Ascending aorta (tissue), 2 donors: ENCODE measurements around the gene SPARCL1. TPM values are rescaled to one million over a fixed set of nuclear protein-coding genes. Genes with fewer than 3 reads are reported as not detected.
"Not testable (repeated sequence)": the region's sequence is repeated elsewhere in the genome, so short reads cannot be mapped to it uniquely, and the experiment has no call there.

Experiments used
- DNase-seq, 2 donors: peaks; one replicate each; pipeline ENCODE4 v3.0.0-alpha.2; 2019; ENCODE audit warnings: low spot score in 2 of 2
- H3K27ac ChIP-seq, 2 donors: fragments of 200-600 bp; sonication (generic); one replicate each; pipeline ENCODE4 v1.5.1; 2016 to 2017; ENCODE audit warnings: mild to moderate bottlenecking in 1 of 2
- H3K27me3 ChIP-seq: fragments of 200-600 bp; sonication (generic); one replicate; pipeline ENCODE4 v1.5.1; 2017
- H3K36me3 ChIP-seq, 2 donors: fragments of 200-600 bp; sonication (generic); one replicate each; pipeline ENCODE4 v1.5.1; 2016
- H3K4me1 ChIP-seq, 2 donors: fragments of 200-600 bp; sonication (generic); one replicate each; pipeline ENCODE4 v1.5.1; 2016 to 2017; ENCODE audit warnings: mild to moderate bottlenecking in 1 of 2
- H3K4me3 ChIP-seq, 2 donors: fragments of 200-600 bp; sonication (generic); one replicate each; pipeline ENCODE4 v1.5.1; 2016 to 2017; ENCODE audit warnings: mild to moderate bottlenecking in 1 of 2
- H3K9me3 ChIP-seq, 2 donors: fragments of 200-600 bp; sonication (generic); one replicate each; pipeline ENCODE4 v1.5.1; 2016
- intact Hi-C: fragments of 100-400 bp; cut with DNase I; formaldehyde crosslinking; loops from one replicate; pipeline ENCODE4 v1.15.1; 2023
- total RNA-seq: library from RNA; depleted of rRNA; stranded (reverse); fragments of >200 nt; gene quantifications from one replicate; pipeline ENCODE4 v1.1.0, GENCODE V29; 2016
- TF ChIP-seq, protein P1 (sequence below), 3 experiments: fragments of 200-600 bp in 2 of 3; fragments of 450-650 bp in 1 of 3; sonication (generic) in 2 of 3; IDR thresholded peaks; one replicate each; pipeline ENCODE4 v1.5.1; 2016 to 2019; ENCODE audit warnings: antibody characterized with exemption in 3 of 3, mild to moderate bottlenecking in 1 of 3, moderate library complexity in 1 of 3

SPARCL1 gene
- total RNA-seq, 1 donor from 2014 or later: 830 TPM

DNA sequence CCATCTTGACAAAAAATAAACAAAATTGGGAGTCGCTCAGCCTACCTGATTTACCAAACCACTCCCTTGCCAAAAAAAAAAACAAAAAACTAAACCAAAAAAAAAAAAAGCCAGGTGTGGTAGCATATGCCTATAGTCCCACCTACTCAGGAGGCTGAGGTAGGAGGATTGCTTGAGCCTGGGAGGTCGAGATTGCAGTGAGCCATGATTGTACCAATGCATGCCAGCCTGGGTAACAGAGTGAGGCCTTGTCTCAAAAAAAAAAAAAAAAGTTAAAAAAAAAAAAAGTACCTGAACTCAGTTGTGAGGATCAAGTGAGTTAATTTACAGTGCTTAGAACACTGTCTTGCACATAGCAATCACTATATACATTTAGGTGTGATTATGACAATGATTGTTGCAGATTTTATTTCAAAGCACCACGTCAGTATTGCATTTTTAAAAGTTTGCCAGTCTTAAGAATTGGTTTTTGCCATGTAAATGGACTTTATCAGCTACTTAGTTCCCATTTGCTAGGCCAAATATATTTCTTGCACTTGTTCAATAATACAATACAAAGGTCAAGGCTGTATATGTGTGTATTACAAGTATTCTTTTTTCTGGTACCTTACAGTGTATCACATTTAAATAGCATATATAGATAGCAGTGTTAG, 102.2 kb downstream of the SPARCL1 start:
- TF ChIP-seq, protein P1, sequence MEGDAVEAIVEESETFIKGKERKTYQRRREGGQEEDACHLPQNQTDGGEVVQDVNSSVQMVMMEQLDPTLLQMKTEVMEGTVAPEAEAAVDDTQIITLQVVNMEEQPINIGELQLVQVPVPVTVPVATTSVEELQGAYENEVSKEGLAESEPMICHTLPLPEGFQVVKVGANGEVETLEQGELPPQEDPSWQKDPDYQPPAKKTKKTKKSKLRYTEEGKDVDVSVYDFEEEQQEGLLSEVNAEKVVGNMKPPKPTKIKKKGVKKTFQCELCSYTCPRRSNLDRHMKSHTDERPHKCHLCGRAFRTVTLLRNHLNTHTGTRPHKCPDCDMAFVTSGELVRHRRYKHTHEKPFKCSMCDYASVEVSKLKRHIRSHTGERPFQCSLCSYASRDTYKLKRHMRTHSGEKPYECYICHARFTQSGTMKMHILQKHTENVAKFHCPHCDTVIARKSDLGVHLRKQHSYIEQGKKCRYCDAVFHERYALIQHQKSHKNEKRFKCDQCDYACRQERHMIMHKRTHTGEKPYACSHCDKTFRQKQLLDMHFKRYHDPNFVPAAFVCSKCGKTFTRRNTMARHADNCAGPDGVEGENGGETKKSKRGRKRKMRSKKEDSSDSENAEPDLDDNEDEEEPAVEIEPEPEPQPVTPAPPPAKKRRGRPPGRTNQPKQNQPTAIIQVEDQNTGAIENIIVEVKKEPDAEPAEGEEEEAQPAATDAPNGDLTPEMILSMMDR (IDR thresholded peaks at IDR 0.05): no peak
- Histone ChIP-seq H3K4me3 (no peak overlapping the region), H3K36me3 (no peaks in the 10 kb centered on the region), H3K9me3 (no peaks in the 10 kb centered on the region), H3K27ac (no peak overlapping the region), H3K27me3 (no peaks in the 10 kb centered on the region), H3K4me1 (peaks cover 0 to 15% of the 10 kb centered on the region in 2 donors)
- intact Hi-C loops: no loop called here
- no peak for DNase-seq

DNA sequence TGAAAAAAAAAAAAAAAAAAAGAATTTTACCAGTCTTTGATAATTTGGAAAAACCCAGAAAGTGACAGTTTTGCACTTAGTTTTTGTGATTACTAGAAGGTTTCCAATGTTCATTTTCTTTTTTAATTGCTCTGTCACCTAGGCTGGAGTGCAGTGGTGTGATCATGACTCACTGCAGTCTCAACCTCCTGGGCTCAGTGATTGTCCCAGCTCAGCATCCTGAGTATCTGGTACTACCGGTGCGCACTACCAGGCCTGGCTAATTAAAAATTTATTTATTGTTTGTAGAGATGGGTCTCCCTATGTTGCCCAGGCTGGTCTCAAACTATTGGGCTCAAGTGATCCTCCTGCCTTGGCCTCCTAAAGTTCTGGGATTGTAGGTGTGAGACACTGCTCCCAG, 103.5 kb downstream of the SPARCL1 start:
- no peak overlapping the region for H3K4me3 ChIP-seq
- TF ChIP-seq, protein P1 (IDR thresholded peaks at IDR 0.05): no peak
- H3K4me1 ChIP-seq: peaks cover 2 to 22% of the 10 kb centered on the region in 2 donors
- H3K27ac ChIP-seq: no peak overlapping the region
- intact Hi-C loops: no loop called here
- no peaks in the 10 kb centered on the region for H3K36me3 ChIP-seq
- no peaks in the 10 kb centered on the region for H3K9me3 ChIP-seq
- H3K27me3 ChIP-seq: no peaks in the 10 kb centered on the region
- no peak for DNase-seq

DNA sequence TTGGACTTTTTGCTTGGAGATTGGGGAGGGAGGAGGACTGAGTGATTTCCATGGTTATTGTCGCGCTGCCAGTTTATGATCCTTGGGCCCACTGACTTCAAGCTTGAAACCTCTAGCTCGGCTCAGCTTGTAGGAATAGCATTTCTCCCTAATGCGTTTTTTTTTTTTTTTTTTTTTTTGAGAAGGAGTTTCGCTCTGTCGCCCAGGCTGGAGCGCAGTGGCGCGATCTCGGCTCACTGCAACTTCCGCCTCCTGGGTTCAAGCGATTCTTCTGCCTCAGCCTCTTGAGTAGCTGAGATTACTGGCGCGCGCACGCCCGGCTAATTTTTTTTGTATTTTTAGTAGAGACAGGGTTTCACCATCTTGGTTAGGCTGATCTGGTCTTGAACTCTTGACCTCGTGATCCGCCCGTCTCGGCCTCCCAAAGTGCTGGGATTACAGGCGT, 105.1 kb downstream of the SPARCL1 start:
- peak overlapping the region; percentile 14 to 18 for H3K27ac ChIP-seq
- peak overlapping the region; percentile 74 to 80 for H3K4me3 ChIP-seq
- intact Hi-C loops, H3K36me3 ChIP-seq, H3K9me3 ChIP-seq, DNase-seq, H3K27me3 ChIP-seq: not testable (repeated sequence)
- peaks cover 2 to 22% of the 10 kb centered on the region in 2 donors for H3K4me1 ChIP-seq

Other genes starting within 250 kb of the SPARCL1 start
- gene HSD17B13, start 206.5 kb downstream of the SPARCL1 start, total RNA-seq: not detected
- 29.8 TPM for gene HSD17B11, start 138.2 kb downstream of the SPARCL1 start, total RNA-seq
- 35.9 TPM for gene NUDT9, start 106.8 kb downstream of the SPARCL1 start, total RNA-seq
- not detected for gene DSPP, start 79.2 kb upstream of the SPARCL1 start, total RNA-seq
- gene DMP1, start 120.9 kb upstream of the SPARCL1 start, total RNA-seq: not detected